ENCODE data around the gene GNB5. TPM values are rescaled to one million over a fixed set of nuclear protein-coding genes. Genes with fewer than 3 reads are reported as not detected.
A peak's percentile ranks its signal among the peaks of the same experiment; 100 is the strongest.

Gene GNB5
- total and polyA plus RNA-seq, 2 of the 13 experiments (the other 11 are each of a cell fraction or from before 2014, with no cell fraction given): 13.7 to 14.4 TPM

- 0 out of 2 replicates have a peak, but pooled peaks have one; percentile 45 for TF ChIP-seq HMGXB3 (CRISPR knock-in tag; IDR thresholded peaks at IDR 0.05; ENCODE audit: borderline replicate concordance)
- no peak for TF ChIP-seq ZFP82 (CRISPR knock-in tag; IDR thresholded peaks at IDR 0.05; ENCODE audit: borderline replicate concordance)
- no peak for TF ChIP-seq ZNF136 (CRISPR knock-in tag; IDR thresholded peaks at IDR 0.05; ENCODE audit: low read depth)
- no peak for TF ChIP-seq ZNF3 (CRISPR knock-in tag; IDR thresholded peaks at IDR 0.05)
- 0 out of 2 replicates have a peak, but pooled peaks have one; percentile 45 for TF ChIP-seq ZNF143 (CRISPR knock-in tag; IDR thresholded peaks at IDR 0.05)
- peak; percentile 77; the same call in 1 of the 2 replicates for TF ChIP-seq DPF2 (CRISPR knock-in tag; IDR thresholded peaks at IDR 0.05; ENCODE audit: borderline replicate concordance, low read depth)
- TF ChIP-seq ZNF337 (CRISPR knock-in tag; IDR thresholded peaks at IDR 0.05; ENCODE audit: borderline replicate concordance, low read depth): no peak
- 0 out of 2 replicates have a peak, but pooled peaks have one; percentile 23 for TF ChIP-seq WIZ (CRISPR knock-in tag; IDR thresholded peaks at IDR 0.05)
- no peak for TF ChIP-seq XBP1 (CRISPR knock-in tag; IDR thresholded peaks at IDR 0.05)
- TF ChIP-seq DMAP1 (CRISPR knock-in tag; IDR thresholded peaks at IDR 0.05): peak; percentile 37; the same call in 1 of the 2 replicates
- no peak for TF ChIP-seq ZNF446 (CRISPR knock-in tag; IDR thresholded peaks at IDR 0.05)
- TF ChIP-seq HES4 (CRISPR knock-in tag; IDR thresholded peaks at IDR 0.05; ENCODE audit: borderline replicate concordance): no peak
- no peak for TF ChIP-seq ZNF383 (CRISPR knock-in tag; IDR thresholded peaks at IDR 0.05; ENCODE audit: borderline replicate concordance)
- TF ChIP-seq ZNF761 (CRISPR knock-in tag; conservative IDR thresholded peaks at IDR 0.05): no peak
- peak; percentile 92 for TF ChIP-seq ARID5B (CRISPR knock-in tag; IDR thresholded peaks at IDR 0.05)
- no peak for TF ChIP-seq SNAI1 (CRISPR knock-in tag; IDR thresholded peaks at IDR 0.05; ENCODE audit: borderline replicate concordance)
- peak; percentile 78; the same call in 1 of the 2 replicates for TF ChIP-seq ZNF619 (CRISPR knock-in tag; IDR thresholded peaks at IDR 0.05)
- TF ChIP-seq NFE2 (CRISPR knock-in tag; IDR thresholded peaks at IDR 0.05): no peak
- TF ChIP-seq DNMT3B (CRISPR knock-in tag; conservative IDR thresholded peaks at IDR 0.05): no peak
- peak; percentile 91 for TF ChIP-seq SMAD3 (CRISPR knock-in tag; IDR thresholded peaks at IDR 0.05)
- no peak for TF ChIP-seq DBP (CRISPR knock-in tag; IDR thresholded peaks at IDR 0.05; ENCODE audit: not compliant biosample characterization)
- no peak for TF ChIP-seq ZNF607 (CRISPR knock-in tag; IDR thresholded peaks at IDR 0.05; ENCODE audit: borderline replicate concordance)
Observed at GRCh38 chr15:52134502-52135144, 56.6 kb downstream of the GNB5 start (continued).

Data from HepG2 (cell line).